ENCODE data around the gene KRTAP20-3.

GRCh38 chr21:30616125-30616524 is 26.5 kb upstream of the KRTAP20-3 start, which contains the start of gene KRTAP20-1:
- TF ChIP-seq CTCF (IDR thresholded peaks at IDR 0.05; ENCODE audit: insufficient read depth, low read depth, low read length): no peak
- no peak for TF ChIP-seq EZH2 (IDR thresholded peaks at IDR 0.05; ENCODE audit: insufficient read depth, low read length)
